Stimulated activated naive CD8-positive, alpha-beta T cell treated with anti-CD3 and anti-CD28 coated beads, Interleukin-15, amount 100 ng/mL, for 72 hours (primary cell): ENCODE data around the gene VWA5B2.

Source experiments
- ATAC-seq: fragments of 150-1000 bp; cut with Tn5 transposase; 2 replicates; pipeline ENCODE4 v1.10.0; 2021; ENCODE audit warnings: mild to moderate bottlenecking, moderate library complexity
- DNase-seq, 2 donors: peaks; one replicate each; pipeline ENCODE4 v3.0.0; 2021 to 2022
- H3K27ac Mint-ChIP-seq, 2 donors: one replicate each; pipeline ENCODE4 v1.8.0; 2022; ENCODE audit warnings: mild to moderate bottlenecking in 2 of 2, mixed read lengths in 2 of 2, moderate library complexity in 2 of 2
- H3K27me3 Mint-ChIP-seq: one replicate; pipeline ENCODE4 v1.8.0; 2022; ENCODE audit warnings: mixed read lengths
- H3K4me1 Mint-ChIP-seq: one replicate; pipeline ENCODE4 v1.8.0; 2022; ENCODE audit warnings: mild to moderate bottlenecking, mixed read lengths
- H3K4me3 Mint-ChIP-seq, 2 donors: one replicate each; pipeline ENCODE4 v1.8.0; 2022; ENCODE audit warnings: mild to moderate bottlenecking in 2 of 2, mixed read lengths in 2 of 2, moderate library complexity in 1 of 2
- H3K9me3 Mint-ChIP-seq, 2 donors: one replicate each; pipeline ENCODE4 v1.8.0; 2022; ENCODE audit warnings: mixed read lengths in 2 of 2

Gene VWA5B2

GRCh38 chr3:184203526-184203925 lies 25.9 kb upstream of the VWA5B2 start:
- Mint-ChIP-seq H3K27ac (no peak overlapping the region), H3K4me3 (no peak overlapping the region), H3K4me1 (no peaks in the 10 kb centered on the region), H3K27me3 (peaks cover 21% of the 10 kb centered on the region), H3K9me3 (no peaks in the 10 kb centered on the region)
- DNase-seq (no peak), ATAC-seq (no peak)

GRCh38 chr3:184209146-184209923 lies 20.1 kb upstream of the VWA5B2 start:
- Mint-ChIP-seq H3K9me3 (no peaks in the 10 kb centered on the region), H3K4me1 (no peaks in the 10 kb centered on the region), H3K27ac (no peak overlapping the region), H3K4me3 (no peak overlapping the region), H3K27me3 (peaks cover 21% of the 10 kb centered on the region)
- no peak for DNase-seq
- ATAC-seq, result no peak

- ATAC-seq, result no peak
- H3K4me1 Mint-ChIP-seq, result no peaks in the 10 kb centered on the region
- H3K27ac Mint-ChIP-seq, result no peak overlapping the region
- no peak overlapping the region for H3K4me3 Mint-ChIP-seq
- no peaks in the 10 kb centered on the region for H3K9me3 Mint-ChIP-seq
- peaks cover 10% of the 10 kb centered on the region for H3K27me3 Mint-ChIP-seq
- DNase-seq, result no peak
These were observed 18.1 kb upstream of the VWA5B2 start for GRCh38 chr3:184211297-184211696.

GRCh38 chr3:184211718-184212117 lies 17.7 kb upstream of the VWA5B2 start:
- ATAC-seq, result no peak
- Mint-ChIP-seq H3K27ac (no peak overlapping the region), H3K4me1 (no peaks in the 10 kb centered on the region), H3K27me3 (peaks cover 6% of the 10 kb centered on the region), H3K9me3 (no peaks in the 10 kb centered on the region), H3K4me3 (no peak overlapping the region)
- DNase-seq, result no peak

GRCh38 chr3:184218814-184219213 lies 10.6 kb upstream of the VWA5B2 start:
- Mint-ChIP-seq H3K27me3 (peaks cover 4% of the 10 kb centered on the region), H3K9me3 (no peaks in the 10 kb centered on the region), H3K27ac (no peak overlapping the region), H3K4me1 (no peaks in the 10 kb centered on the region), H3K4me3 (no peak overlapping the region)
- ATAC-seq (no peak), DNase-seq (no peak)

GRCh38 chr3:184222521-184222920 lies 6.9 kb upstream of the VWA5B2 start:
- DNase-seq (no peak), ATAC-seq (no peak)
- no peaks in the 10 kb centered on the region for H3K9me3 Mint-ChIP-seq
- no peaks in the 10 kb centered on the region for H3K4me1 Mint-ChIP-seq
- no peak overlapping the region for H3K27ac Mint-ChIP-seq
- no peak overlapping the region for H3K4me3 Mint-ChIP-seq
- peaks cover 37% of the 10 kb centered on the region for H3K27me3 Mint-ChIP-seq

- H3K27ac Mint-ChIP-seq, result no peak overlapping the region
- H3K9me3 Mint-ChIP-seq, result no peaks in the 10 kb centered on the region
- H3K4me3 Mint-ChIP-seq, result no peak overlapping the region
- no peak for ATAC-seq
- H3K4me1 Mint-ChIP-seq, result peaks cover 4% of the 10 kb centered on the region
- DNase-seq, result no peak
- H3K27me3 Mint-ChIP-seq, result peaks cover 51% of the 10 kb centered on the region
These were observed 5.4 kb upstream of the VWA5B2 start for GRCh38 chr3:184223946-184224345.

GRCh38 chr3:184227481-184227935 lies 1.9 kb upstream of the VWA5B2 start:
- Mint-ChIP-seq H3K4me1 (peaks cover 15% of the 10 kb centered on the region), H3K27ac (no peak overlapping the region), H3K27me3 (peaks cover 74% of the 10 kb centered on the region), H3K9me3 (no peaks in the 10 kb centered on the region), H3K4me3 (no peak overlapping the region)
- DNase-seq (peak; percentile 51 to 60), ATAC-seq (peak; percentile 52)

GRCh38 chr3:184228376-184229137 lies 828 bp upstream of the VWA5B2 start:
- Mint-ChIP-seq H3K27me3 (peaks cover 82% of the 10 kb centered on the region), H3K27ac (no peak overlapping the region), H3K4me3 (peak overlapping the region; percentile 76 to 82), H3K9me3 (no peaks in the 10 kb centered on the region), H3K4me1 (peaks cover 15% of the 10 kb centered on the region)
- DNase-seq, result no peak
- no peak for ATAC-seq

GRCh38 chr3:184230081-184230602 lies 757 bp downstream of the VWA5B2 start:
- Mint-ChIP-seq H3K4me3 (peak overlapping the region in 1 of 2 donors; percentile 27), H3K9me3 (no peaks in the 10 kb centered on the region), H3K4me1 (peaks cover 15% of the 10 kb centered on the region), H3K27me3 (peaks cover 67% of the 10 kb centered on the region), H3K27ac (no peak overlapping the region)
- DNase-seq, result no peak
- peak; percentile 19 for ATAC-seq

- H3K27me3 Mint-ChIP-seq, result peaks cover 60% of the 10 kb centered on the region
- peak overlapping the region; percentile 62 to 74 for H3K4me3 Mint-ChIP-seq
- DNase-seq (no peak), ATAC-seq (no peak)
- H3K4me1 Mint-ChIP-seq, result peaks cover 15% of the 10 kb centered on the region
- peak overlapping the region in 1 of 2 donors; percentile 6 for H3K27ac Mint-ChIP-seq
- no peaks in the 10 kb centered on the region for H3K9me3 Mint-ChIP-seq
These were observed 1.5 kb downstream of the VWA5B2 start for GRCh38 chr3:184230603-184231528.

GRCh38 chr3:184231671-184232070 lies 2.3 kb downstream of the VWA5B2 start:
- no peaks in the 10 kb centered on the region for H3K9me3 Mint-ChIP-seq
- H3K4me3 Mint-ChIP-seq, result peak overlapping the region; percentile 62 to 74
- no peak overlapping the region for H3K27ac Mint-ChIP-seq

GRCh38 chr3:184233127-184233843 lies 3.9 kb downstream of the VWA5B2 start:
- Mint-ChIP-seq H3K27me3 (peaks cover 38% of the 10 kb centered on the region), H3K27ac (no peak overlapping the region), H3K4me3 (no peak overlapping the region), H3K4me1 (peaks cover 15% of the 10 kb centered on the region), H3K9me3 (no peaks in the 10 kb centered on the region)
- ATAC-seq, result no peak
- no peak for DNase-seq

More at GRCh38 chr3:184231671-184232070, 2.3 kb downstream of the VWA5B2 start:
- H3K27me3 Mint-ChIP-seq, result peaks cover 52% of the 10 kb centered on the region
- no peak for ATAC-seq
- peaks cover 15% of the 10 kb centered on the region for H3K4me1 Mint-ChIP-seq
- DNase-seq, result no peak

GRCh38 chr3:184234224-184234623 lies 4.8 kb downstream of the VWA5B2 start:
- H3K27ac Mint-ChIP-seq, result no peak overlapping the region
- no peak overlapping the region for H3K4me3 Mint-ChIP-seq
- H3K27me3 Mint-ChIP-seq, result peaks cover 29% of the 10 kb centered on the region
- peaks cover 10% of the 10 kb centered on the region for H3K4me1 Mint-ChIP-seq
- no peak for ATAC-seq
- no peak for DNase-seq
- no peaks in the 10 kb centered on the region for H3K9me3 Mint-ChIP-seq
